Stimulated activated effector memory CD8-positive, alpha-beta T cell treated with anti-CD3 and anti-CD28 coated beads, Interleukin-12 subunit alpha, Interleukin-12 subunit beta, amount 100 ng/mL, for 72 hours (primary cell): Measurements from ENCODE around the gene KCNJ4.
A peak's percentile ranks its signal among the peaks of the same experiment; 100 is the strongest.
"Not testable (repeated sequence)": the region's sequence is repeated elsewhere in the genome, so short reads cannot be mapped to it uniquely, and the experiment has no call there.

Source experiments
- ATAC-seq: fragments of 150-1000 bp; cut with Tn5 transposase; 2 replicates; pipeline ENCODE4 v1.10.0; 2021
- DNase-seq, 2 donors: peaks; one replicate each; pipeline ENCODE4 v3.0.0; 2021 to 2022; ENCODE audit warnings: low spot score in 2 of 2
- H3K27ac Mint-ChIP-seq: one replicate; pipeline ENCODE4 v1.8.0; 2022; ENCODE audit warnings: mild to moderate bottlenecking, mixed read lengths
- H3K36me3 Mint-ChIP-seq: one replicate; pipeline ENCODE4 v1.8.0; 2022; ENCODE audit warnings: mild to moderate bottlenecking, mixed read lengths
- H3K4me1 Mint-ChIP-seq: one replicate; pipeline ENCODE4 v1.8.0; 2022; ENCODE audit warnings: mixed read lengths
- H3K4me3 Mint-ChIP-seq: one replicate; pipeline ENCODE4 v1.8.0; 2022; ENCODE audit warnings: mild to moderate bottlenecking, mixed read lengths
- H3K9me3 Mint-ChIP-seq: one replicate; pipeline ENCODE4 v1.8.0; 2022; ENCODE audit warnings: mixed read lengths

The KCNJ4 gene

GRCh38 chr22:38481871-38482332 lies 26.9 kb upstream of the KCNJ4 start:
- Mint-ChIP-seq H3K4me3 (no peak overlapping the region), H3K4me1 (peaks cover 12% of the 10 kb centered on the region), H3K9me3 (no peaks in the 10 kb centered on the region), H3K36me3 (peaks cover 91% of the 10 kb centered on the region), H3K27ac (peak overlapping the region; percentile 43)
- ATAC-seq (no peak), DNase-seq (no peak)

GRCh38 chr22:38481162-38481870 lies 26.3 kb upstream of the KCNJ4 start:
- ATAC-seq (no peak), DNase-seq (no peak)
- no peak overlapping the region for H3K4me3 Mint-ChIP-seq
- no peaks in the 10 kb centered on the region for H3K9me3 Mint-ChIP-seq
- peaks cover 12% of the 10 kb centered on the region for H3K4me1 Mint-ChIP-seq
- peaks cover 85% of the 10 kb centered on the region for H3K36me3 Mint-ChIP-seq
- H3K27ac Mint-ChIP-seq = peak overlapping the region; percentile 43

GRCh38 chr22:38479096-38479837 lies 24.3 kb upstream of the KCNJ4 start:
- Mint-ChIP-seq H3K4me3 (no peak overlapping the region), H3K4me1 (peaks cover 12% of the 10 kb centered on the region), H3K27ac (peak overlapping the region; percentile 72), H3K36me3 (peaks cover 64% of the 10 kb centered on the region), H3K9me3 (no peaks in the 10 kb centered on the region)
- no peak for DNase-seq
- no peak for ATAC-seq

GRCh38 chr22:38477585-38477984 lies 22.6 kb upstream of the KCNJ4 start:
- peak overlapping the region; percentile 17 for H3K27ac Mint-ChIP-seq
- DNase-seq = no peak
- peaks cover 47% of the 10 kb centered on the region for H3K36me3 Mint-ChIP-seq
- H3K9me3 Mint-ChIP-seq = no peaks in the 10 kb centered on the region
- H3K4me3 Mint-ChIP-seq = no peak overlapping the region
- ATAC-seq = no peak
- peaks cover 6% of the 10 kb centered on the region for H3K4me1 Mint-ChIP-seq

GRCh38 chr22:38474003-38474607 lies 19.1 kb upstream of the KCNJ4 start:
- no peaks in the 10 kb centered on the region for H3K9me3 Mint-ChIP-seq
- H3K27ac Mint-ChIP-seq = peak overlapping the region; percentile 52
- peaks cover 6% of the 10 kb centered on the region for H3K4me1 Mint-ChIP-seq
- ATAC-seq (peak; percentile 38), DNase-seq (no peak)
- peaks cover 15% of the 10 kb centered on the region for H3K36me3 Mint-ChIP-seq
- H3K4me3 Mint-ChIP-seq = no peak overlapping the region

GRCh38 chr22:38471237-38471636 lies 16.2 kb upstream of the KCNJ4 start:
- H3K27ac Mint-ChIP-seq = no peak overlapping the region

GRCh38 chr22:38470179-38470578 lies 15.2 kb upstream of the KCNJ4 start:
- not testable (repeated sequence) for H3K4me3 Mint-ChIP-seq, DNase-seq, H3K36me3 Mint-ChIP-seq, H3K27ac Mint-ChIP-seq, ATAC-seq, H3K9me3 Mint-ChIP-seq
- H3K4me1 Mint-ChIP-seq = peaks cover 19% of the 10 kb centered on the region

More at GRCh38 chr22:38471237-38471636, 16.2 kb upstream of the KCNJ4 start:
- Mint-ChIP-seq H3K4me1 (peaks cover 19% of the 10 kb centered on the region), H3K36me3 (no peaks in the 10 kb centered on the region), H3K9me3 (no peaks in the 10 kb centered on the region), H3K4me3 (no peak overlapping the region)
- DNase-seq (no peak), ATAC-seq (no peak)

GRCh38 chr22:38469306-38469781 lies 14.3 kb upstream of the KCNJ4 start:
- no peak overlapping the region for H3K4me3 Mint-ChIP-seq
- no peak overlapping the region for H3K27ac Mint-ChIP-seq
- H3K9me3 Mint-ChIP-seq = no peaks in the 10 kb centered on the region
- H3K36me3 Mint-ChIP-seq = no peaks in the 10 kb centered on the region
- peaks cover 17% of the 10 kb centered on the region for H3K4me1 Mint-ChIP-seq
- no peak for ATAC-seq
- no peak for DNase-seq

GRCh38 chr22:38468443-38469305 lies 13.7 kb upstream of the KCNJ4 start:
- H3K27ac Mint-ChIP-seq = no peak overlapping the region
- ATAC-seq (no peak), DNase-seq (no peak)
- H3K4me3 Mint-ChIP-seq = peak overlapping the region; percentile 76
- H3K9me3 Mint-ChIP-seq = no peaks in the 10 kb centered on the region
- H3K36me3 Mint-ChIP-seq = no peaks in the 10 kb centered on the region
- peaks cover 13% of the 10 kb centered on the region for H3K4me1 Mint-ChIP-seq

- Mint-ChIP-seq H3K27ac (peak within 1 kb of the TSS; percentile 85), H3K9me3 (no peaks in the 10 kb centered on the region), H3K4me3 (peak within 1 kb of the TSS; percentile 76), H3K4me1 (peaks cover 13% of the 10 kb centered on the region), H3K36me3 (no peaks in the 10 kb centered on the region)
- DNase-seq (peak; percentile 65 to 70), ATAC-seq (peak; percentile 94)
Measured at GRCh38 chr22:38467904-38468442, 13.0 kb upstream of the KCNJ4 start, which contains the start of gene KDELR3. TSS of gene KDELR3 (plus strand) at chr22:38468096. CDS start at chr22:38468234, 138 bp downstream.

GRCh38 chr22:38467438-38467903 lies 12.5 kb upstream of the KCNJ4 start:
- Mint-ChIP-seq H3K36me3 (no peaks in the 10 kb centered on the region), H3K4me3 (peak overlapping the region; percentile 76), H3K9me3 (no peaks in the 10 kb centered on the region), H3K27ac (peak overlapping the region; percentile 85), H3K4me1 (peaks cover 13% of the 10 kb centered on the region)
- DNase-seq = no peak
- no peak for ATAC-seq

GRCh38 chr22:38465673-38466490 lies 10.9 kb upstream of the KCNJ4 start:
- no peaks in the 10 kb centered on the region for H3K36me3 Mint-ChIP-seq
- H3K9me3 Mint-ChIP-seq = no peaks in the 10 kb centered on the region
- no peak overlapping the region for H3K4me3 Mint-ChIP-seq
- H3K4me1 Mint-ChIP-seq = peaks cover 22% of the 10 kb centered on the region
- DNase-seq (no peak), ATAC-seq (no peak)
- no peak overlapping the region for H3K27ac Mint-ChIP-seq

- H3K9me3 Mint-ChIP-seq = no peaks in the 10 kb centered on the region
- no peaks in the 10 kb centered on the region for H3K36me3 Mint-ChIP-seq
- ATAC-seq (no peak), DNase-seq (no peak)
- peaks cover 29% of the 10 kb centered on the region for H3K4me1 Mint-ChIP-seq
- no peak overlapping the region for H3K4me3 Mint-ChIP-seq
- H3K27ac Mint-ChIP-seq = no peak overlapping the region
Measured at GRCh38 chr22:38464992-38465672, 10.1 kb upstream of the KCNJ4 start.
